H9 (cell line): Measurements from ENCODE around the gene CHL1. TPM values are rescaled to one million over a fixed set of nuclear protein-coding genes. Genes with fewer than 3 reads are reported as not detected.

ENCODE experiments used
- DNase-seq: peaks from one replicate; pipeline ENCODE4 v3.0.0-alpha.2; 2017
- H2AFZ ChIP-seq: one replicate; pipeline ENCODE4 v1.6.1; 2013; ENCODE audit warnings: mild to moderate bottlenecking, low read length, control low read depth, moderate library complexity
- H2AK5ac ChIP-seq: 2 replicates; pipeline ENCODE4 v1.6.1; 2013; ENCODE audit warnings: low read length, control low read depth, mixed read lengths; ENCODE audit not compliant: insufficient read length
- H2BK120ac ChIP-seq: one replicate; pipeline ENCODE4 v1.6.1; 2013; ENCODE audit warnings: low read depth, mild to moderate bottlenecking, low read length, control low read depth, inconsistent platforms; ENCODE audit not compliant: poor library complexity, severe bottlenecking
- H2BK12ac ChIP-seq: 2 replicates; pipeline ENCODE4 v1.6.1; 2013; ENCODE audit warnings: low read length, control low read depth, mixed read lengths, low read depth; ENCODE audit not compliant: insufficient read length
- H2BK15ac ChIP-seq: 2 replicates; pipeline ENCODE4 v1.6.1; 2013; ENCODE audit warnings: low read depth, low read length, control low read depth
- H2BK20ac ChIP-seq: one replicate; pipeline ENCODE4 v1.6.1; 2013; ENCODE audit warnings: low read depth, mild to moderate bottlenecking, low read length, control low read depth, inconsistent platforms; ENCODE audit not compliant: poor library complexity, severe bottlenecking
- H2BK5ac ChIP-seq: 2 replicates; pipeline ENCODE4 v1.6.1; 2013; ENCODE audit warnings: low read length, control low read depth, mixed read lengths; ENCODE audit not compliant: insufficient read length
- H3K14ac ChIP-seq: 2 replicates; pipeline ENCODE4 v1.6.1; 2013; ENCODE audit warnings: low read length, control low read depth; ENCODE audit not compliant: insufficient read depth
- H3K18ac ChIP-seq: 2 replicates; pipeline ENCODE4 v1.6.1; 2013; ENCODE audit warnings: low read depth, mild to moderate bottlenecking, mixed read lengths, low read length, control low read depth; ENCODE audit not compliant: insufficient read length
- H3K23ac ChIP-seq: 2 replicates; pipeline ENCODE4 v1.6.1; 2013; ENCODE audit warnings: low read length, control low read depth, mixed read lengths, low read depth; ENCODE audit not compliant: insufficient read length
- H3K23me2 ChIP-seq: 2 replicates; pipeline ENCODE4 v1.6.1; 2013; ENCODE audit warnings: low read depth, mild to moderate bottlenecking, mixed read lengths, low read length, control low read depth; ENCODE audit not compliant: insufficient read length, poor library complexity, severe bottlenecking
- H3K27ac ChIP-seq: 2 replicates; pipeline ENCODE4 v1.5.1; 2013; ENCODE audit warnings: low read length, control low read depth, mixed read lengths, low read depth; ENCODE audit not compliant: insufficient read length
- H3K27me3 ChIP-seq: 2 replicates; pipeline ENCODE4 v1.6.1; 2013; ENCODE audit warnings: low read length, control low read depth, inconsistent platforms; ENCODE audit not compliant: insufficient read depth
- H3K4ac ChIP-seq: 2 replicates; pipeline ENCODE4 v1.6.1; 2013; ENCODE audit warnings: low read depth, mild to moderate bottlenecking, control low read depth, inconsistent platforms, low read length, moderate library complexity
- H3K4me1 ChIP-seq: 2 replicates; pipeline ENCODE4 v1.6.1; 2013; ENCODE audit warnings: low read length, control low read depth, inconsistent platforms; ENCODE audit not compliant: insufficient read depth
- H3K4me2 ChIP-seq: 2 replicates; pipeline ENCODE4 v1.6.1; 2013; ENCODE audit warnings: low read length, control low read depth, mixed read lengths; ENCODE audit not compliant: insufficient read length, insufficient read depth
- H3K56ac ChIP-seq: 2 replicates; pipeline ENCODE4 v1.6.1; 2013; ENCODE audit warnings: low read depth, mild to moderate bottlenecking, mixed read lengths, low read length, control low read depth; ENCODE audit not compliant: insufficient read length
- H3K79me1 ChIP-seq: 2 replicates; pipeline ENCODE4 v1.6.1; 2013; ENCODE audit warnings: low read depth, mild to moderate bottlenecking, moderate library complexity, low read length, control low read depth, inconsistent platforms; ENCODE audit not compliant: insufficient read depth, poor library complexity, severe bottlenecking
- H3K79me2 ChIP-seq: 2 replicates; pipeline ENCODE4 v1.6.1; 2013; ENCODE audit warnings: low read length, control low read depth, inconsistent platforms; ENCODE audit not compliant: insufficient read depth
- H3K9ac ChIP-seq: 2 replicates; pipeline ENCODE4 v1.6.1; 2013; ENCODE audit warnings: low read length, control low read depth, mixed read lengths; ENCODE audit not compliant: insufficient read length; ENCODE audit errors: extremely low read depth
- H3K9me3 ChIP-seq: one replicate; pipeline ENCODE4 v1.6.1; 2013; ENCODE audit warnings: low read depth, low read length, inconsistent platforms; ENCODE audit not compliant: control insufficient read depth
- H3T11ph ChIP-seq: one replicate; pipeline ENCODE4 v1.6.1; 2013; ENCODE audit warnings: mild to moderate bottlenecking, low read length, control low read depth, inconsistent platforms
- H4K20me1 ChIP-seq: one replicate; pipeline ENCODE4 v1.6.1; 2013; ENCODE audit not compliant: control insufficient read depth, insufficient read length, insufficient read depth
- H4K5ac ChIP-seq: 2 replicates; pipeline ENCODE4 v1.6.1; 2013; ENCODE audit warnings: low read depth, mild to moderate bottlenecking, mixed read lengths, low read length, control low read depth; ENCODE audit not compliant: insufficient read length
- H4K8ac ChIP-seq: replicated peaks from 2 replicates; pipeline ENCODE4 v1.6.1; 2013; ENCODE audit warnings: low read length, control low read depth, mixed read lengths, low read depth; ENCODE audit not compliant: insufficient read length
- H4K91ac ChIP-seq: 2 replicates; pipeline ENCODE4 v1.6.1; 2013; ENCODE audit warnings: low read depth, mild to moderate bottlenecking, moderate library complexity, mixed read lengths, low read length, control low read depth; ENCODE audit not compliant: insufficient read length
- H3K27ac Mint-ChIP-seq, 3 experiments: 2 replicates in 2 of 3; 3 replicates in 1 of 3; pipeline ENCODE4 v1.8.0; 2020 to 2021; ENCODE audit warnings: mixed read lengths in 3 of 3, mild to moderate bottlenecking in 1 of 3, moderate library complexity in 1 of 3
- H3K27me3 Mint-ChIP-seq: 2 replicates; pipeline ENCODE4 v1.8.0; 2021; ENCODE audit warnings: low read depth, mild to moderate bottlenecking, moderate library complexity, mixed read lengths
- H3K36me3 Mint-ChIP-seq, 3 experiments: 2 replicates in 2 of 3; 3 replicates in 1 of 3; pipeline ENCODE4 v1.8.0; 2020 to 2021; ENCODE audit warnings: low read depth in 3 of 3, mixed read lengths in 3 of 3; ENCODE audit not compliant: insufficient read depth in 1 of 3
- H3K4me1 Mint-ChIP-seq, 2 experiments: 2 replicates each; pipeline ENCODE4 v1.8.0; 2020; ENCODE audit warnings: mixed read lengths in 2 of 2
- H3K4me3 Mint-ChIP-seq, 2 experiments: 2 replicates in 1 of 2; 3 replicates in 1 of 2; pipeline ENCODE4 v1.8.0; 2020 to 2021; ENCODE audit warnings: mild to moderate bottlenecking in 2 of 2, mixed read lengths in 2 of 2, moderate library complexity in 1 of 2
- H3K9me3 Mint-ChIP-seq, 2 experiments: 2 replicates in 1 of 2; 3 replicates in 1 of 2; pipeline ENCODE4 v1.8.0; 2020; ENCODE audit warnings: mild to moderate bottlenecking in 2 of 2, mixed read lengths in 2 of 2, moderate library complexity in 1 of 2
- CTCF ChIP-seq: fragments of 200-600 bp; sonication (generic); conservative IDR thresholded peaks from 3 replicates; pipeline ENCODE4 v1.8.0; 2021; ENCODE audit warnings: antibody characterized with exemption, mild to moderate bottlenecking
- total RNA-seq: library from RNA; stranded (reverse); gene quantifications from 2 replicates; pipeline ENCODE4 v1.2.1, GENCODE V29; 2021

The CHL1 gene
- total RNA-seq, 1 experiment from 2014 or later, result not detected

GRCh38 chr3:291028-291427 lies 94.5 kb downstream of the CHL1 start:
- H3K4me3 Mint-ChIP-seq, result no peak overlapping the region
- H3K79me1 ChIP-seq, result no peaks in the 10 kb centered on the region
- no peaks in the 10 kb centered on the region for H3K9me3 Mint-ChIP-seq
- H2BK5ac ChIP-seq, result no peak overlapping the region
- no peak overlapping the region for H3T11ph ChIP-seq
- no peak overlapping the region for H2BK12ac ChIP-seq
- no peak overlapping the region for H2BK20ac ChIP-seq
- no peak overlapping the region for H4K8ac ChIP-seq
- H4K20me1 ChIP-seq, result no peaks in the 10 kb centered on the region
- H4K5ac ChIP-seq, result no peak overlapping the region
- no peak overlapping the region for H3K18ac ChIP-seq
- H3K27ac ChIP-seq, result no peak overlapping the region
- no peak overlapping the region for H3K23ac ChIP-seq
- TF ChIP-seq CTCF, result no peak
- no peaks in the 10 kb centered on the region for H3K4me1 ChIP-seq
- no peaks in the 10 kb centered on the region for H3K9me3 ChIP-seq
- peaks cover 0 to 7% of the 10 kb centered on the region in 2 experiments; a peak in 1 of 4 replicates for H3K4me1 Mint-ChIP-seq
- no peak overlapping the region for H3K27ac Mint-ChIP-seq
- no peaks in the 10 kb centered on the region for H3K27me3 Mint-ChIP-seq
- H2AFZ ChIP-seq, result no peak overlapping the region
- H3K79me2 ChIP-seq, result no peaks in the 10 kb centered on the region
- H2BK120ac ChIP-seq, result no peak overlapping the region
- no peak overlapping the region for H4K91ac ChIP-seq
- no peaks in the 10 kb centered on the region for H3K27me3 ChIP-seq
- no peaks in the 10 kb centered on the region for H3K23me2 ChIP-seq
- no peak for DNase-seq
- H3K14ac ChIP-seq, result no peak overlapping the region
- no peak overlapping the region for H2BK15ac ChIP-seq
- no peak overlapping the region for H3K9ac ChIP-seq
- no peaks in the 10 kb centered on the region; a peak in 1 of 7 replicates for H3K36me3 Mint-ChIP-seq
- no peak overlapping the region for H3K4ac ChIP-seq
- no peak overlapping the region for H3K4me2 ChIP-seq
- no peak overlapping the region for H3K56ac ChIP-seq
- no peak overlapping the region for H2AK5ac ChIP-seq
